ENCODE results near the gene PDXK. TPM values are rescaled to one million over a fixed set of nuclear protein-coding genes. Genes with fewer than 3 reads are reported as not detected.
"Not testable (repeated sequence)": the region's sequence is repeated elsewhere in the genome, so short reads cannot be mapped to it uniquely, and the experiment has no call there.

The PDXK gene
- total RNA-seq, result 31.6 TPM
- 10 to 100 TPM; 20.9 to 29.5 (median 21.4) TPM for polyA plus RNA-seq (ENCODE audit: insufficient read depth in 1 of 8, insufficient read length in 8 of 8, low replicate concordance in 1 of 8)
- long read RNA-seq, donor 1, full-length matches to known transcripts, result 4 of 9 reads
- long read RNA-seq, donor 1, partial matches to known transcripts, result 5 of 9 reads
- long read RNA-seq, donor 1, other reads (novel, unspliced or antisense), result 0 of 9 reads
- long read RNA-seq, donor 2, result 0 reads
- long read RNA-seq, donor 3, full-length matches to known transcripts, result 7 of 203 reads
- long read RNA-seq, donor 3, partial matches to known transcripts, result 191 of 203 reads
- long read RNA-seq, donor 3, other reads (novel, unspliced or antisense), result 5 of 203 reads
- long read RNA-seq, donor 4, full-length matches to known transcripts, result 6 of 6 reads
- long read RNA-seq, donor 4, partial matches to known transcripts, result 0 of 6 reads
- long read RNA-seq, donor 4, other reads (novel, unspliced or antisense), result 0 of 6 reads
- long read RNA-seq, donor 5, full-length matches to known transcripts, result 11 of 20 reads
- long read RNA-seq, donor 5, partial matches to known transcripts, result 9 of 20 reads
- long read RNA-seq, donor 5, other reads (novel, unspliced or antisense), result 0 of 20 reads
- long read RNA-seq, donor 6, full-length matches to known transcripts, result 13 of 19 reads
- long read RNA-seq, donor 6, partial matches to known transcripts, result 6 of 19 reads
- long read RNA-seq, donor 6, other reads (novel, unspliced or antisense), result 0 of 19 reads
- long read RNA-seq, donor 7, full-length matches to known transcripts, result 7 of 7 reads
- long read RNA-seq, donor 7, partial matches to known transcripts, result 0 of 7 reads
- long read RNA-seq, donor 7, other reads (novel, unspliced or antisense), result 0 of 7 reads
- long read RNA-seq, donor 8, full-length matches to known transcripts, result 5 of 5 reads
- long read RNA-seq, donor 8, partial matches to known transcripts, result 0 of 5 reads
- long read RNA-seq, donor 8, other reads (novel, unspliced or antisense), result 0 of 5 reads
- long read RNA-seq, donor 9, full-length matches to known transcripts, result 2 of 2 reads
- long read RNA-seq, donor 9, partial matches to known transcripts, result 0 of 2 reads
- long read RNA-seq, donor 9, other reads (novel, unspliced or antisense), result 0 of 2 reads
- long read RNA-seq, donor 10, full-length matches to known transcripts, result 7 of 13 reads
- long read RNA-seq, donor 10, partial matches to known transcripts, result 6 of 13 reads
- long read RNA-seq, donor 10, other reads (novel, unspliced or antisense), result 0 of 13 reads
- long read RNA-seq, donor 11, full-length matches to known transcripts, result 5 of 10 reads
- long read RNA-seq, donor 11, partial matches to known transcripts, result 5 of 10 reads
- long read RNA-seq, donor 11, other reads (novel, unspliced or antisense), result 0 of 10 reads

- Histone ChIP-seq H3K4me1 (ENCODE audit: control insufficient read depth, insufficient read depth, low read length) (peaks cover 24% of the 10 kb centered on the region), H3K27ac (ENCODE audit: low read length) (no peak within 1 kb of the TSS)
- peak; percentile 95 for DNase-seq
These were observed at the start of gene PDXK for GRCh38 chr21:43718872-43719747. Gene PDXK (plus strand): TSS chr21:43719129. CDS start chr21:43719295, 166 bp downstream.

GRCh38 chr21:43669828-43670605, 48.9 kb upstream of the PDXK start:
- DNase-seq, result no peak
- Histone ChIP-seq H3K4me3 (ENCODE audit: low read length) (no peak overlapping the region), H3K36me3 (ENCODE audit: control insufficient read depth, insufficient read depth, low read length) (peaks cover 42% of the 10 kb centered on the region), H3K4me1 (ENCODE audit: control insufficient read depth, insufficient read depth, low read length) (no peaks in the 10 kb centered on the region), H3K27me3 (ENCODE audit: control insufficient read depth, insufficient read depth, low read length) (no peaks in the 10 kb centered on the region), H3K27ac (ENCODE audit: low read length) (no peak overlapping the region), H3K9me3 (replicated peaks; ENCODE audit: control insufficient read depth, low read depth, low read length) (peaks cover 4% of the 10 kb centered on the region)
- WGBS (ENCODE audit: insufficient coverage), result 91% methylated on average over 11 of the region's 20 CpGs

More at GRCh38 chr21:43718872-43719747, at the start of gene PDXK:
- WGBS (ENCODE audit: insufficient coverage), result under 1% methylated on average over 113 of the region's 117 CpGs
- no peaks in the 10 kb centered on the region for H3K9me3 ChIP-seq (replicated peaks; ENCODE audit: control insufficient read depth, low read depth, low read length)
- peak within 1 kb of the TSS; percentile 76 for H3K4me3 ChIP-seq (ENCODE audit: low read length)
- peaks cover 6% of the 10 kb centered on the region for H3K27me3 ChIP-seq (ENCODE audit: control insufficient read depth, insufficient read depth, low read length)
- peaks cover 8% of the 10 kb centered on the region for H3K36me3 ChIP-seq (ENCODE audit: control insufficient read depth, insufficient read depth, low read length)

DNA sequence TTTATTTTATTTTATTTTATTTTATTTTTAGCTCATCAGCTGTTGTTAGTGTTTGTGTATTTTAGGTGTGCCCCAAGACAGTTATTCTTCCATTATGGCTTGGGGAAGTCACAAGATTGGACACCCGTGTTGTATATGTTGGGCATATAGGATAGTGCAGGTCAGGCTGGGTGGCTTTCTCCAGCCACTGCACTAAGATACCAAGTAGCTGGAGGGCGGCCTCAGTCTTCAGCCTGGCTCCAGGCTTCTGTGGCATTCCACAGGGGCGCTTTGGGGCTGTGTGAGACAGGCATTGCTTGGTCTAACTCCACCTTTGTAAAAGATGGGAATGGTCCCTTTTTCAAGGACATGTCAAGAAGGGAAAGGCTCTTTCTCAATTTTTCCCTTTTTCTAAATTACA, 43.1 kb upstream of the PDXK start:
- Histone ChIP-seq H3K4me1 (ENCODE audit: control insufficient read depth, insufficient read depth, low read length) (no peaks in the 10 kb centered on the region), H3K36me3 (ENCODE audit: control insufficient read depth, insufficient read depth, low read length) (peaks cover 56% of the 10 kb centered on the region), H3K27me3 (ENCODE audit: control insufficient read depth, insufficient read depth, low read length) (no peaks in the 10 kb centered on the region), H3K9me3 (replicated peaks; ENCODE audit: control insufficient read depth, low read depth, low read length) (no peaks in the 10 kb centered on the region), H3K27ac (ENCODE audit: low read length) (no peak overlapping the region), H3K4me3 (ENCODE audit: low read length) (no peak overlapping the region)
- WGBS (ENCODE audit: insufficient coverage), result 100% methylated on average over 2 of the region's 3 CpGs
- DNase-seq, result no peak

DNA sequence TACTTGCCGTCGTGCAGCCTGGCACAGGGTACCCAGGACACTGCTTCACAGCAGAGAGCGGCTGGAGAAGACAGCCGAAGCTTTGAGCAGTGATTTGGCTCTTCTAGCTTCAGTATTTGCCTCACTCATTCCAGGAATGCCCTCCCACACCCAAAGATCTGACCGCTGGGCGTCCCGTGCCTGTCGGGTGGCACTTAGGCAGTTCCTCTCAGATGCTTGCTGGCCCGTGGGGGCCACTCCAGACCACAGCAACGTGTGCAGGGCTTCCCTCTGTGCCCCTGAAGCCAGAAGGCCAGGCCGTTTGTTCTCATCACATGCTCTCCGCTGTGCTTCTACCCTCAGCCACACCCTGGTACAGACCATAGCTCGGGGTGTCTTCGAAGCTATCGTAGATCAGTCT, 42.5 kb upstream of the PDXK start:
- DNase-seq, result no peak
- H3K9me3 ChIP-seq (replicated peaks; ENCODE audit: control insufficient read depth, low read depth, low read length), result no peaks in the 10 kb centered on the region
- no peak overlapping the region for H3K4me3 ChIP-seq (ENCODE audit: low read length)

DNA sequence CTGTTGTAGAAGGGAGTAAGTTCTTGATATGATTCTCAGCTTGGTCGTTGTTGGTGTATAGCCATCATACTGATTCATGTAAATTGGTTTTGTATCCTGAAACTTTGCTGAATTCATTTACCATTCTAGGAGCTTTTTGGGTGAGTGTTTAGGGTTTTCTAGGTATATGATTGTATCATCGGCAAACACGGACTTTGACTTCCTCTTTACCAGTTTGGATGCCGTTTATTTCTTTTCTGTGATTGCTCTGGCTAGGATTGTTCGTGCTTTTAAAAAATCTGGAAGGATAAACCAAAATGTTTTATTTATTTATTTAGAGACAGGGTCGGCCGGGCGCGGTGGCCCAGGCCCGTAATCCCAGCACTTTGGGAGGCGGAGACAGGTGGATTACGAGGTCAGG, 39.0 kb upstream of the PDXK start:
- no peaks in the 10 kb centered on the region for H3K4me1 ChIP-seq (ENCODE audit: control insufficient read depth, insufficient read depth, low read length)
- no peaks in the 10 kb centered on the region for H3K9me3 ChIP-seq (replicated peaks; ENCODE audit: control insufficient read depth, low read depth, low read length)
- H3K4me3 ChIP-seq (ENCODE audit: low read length), result no peak overlapping the region
- no peaks in the 10 kb centered on the region for H3K27me3 ChIP-seq (ENCODE audit: control insufficient read depth, insufficient read depth, low read length)
- no peak overlapping the region for H3K27ac ChIP-seq (ENCODE audit: low read length)
- DNase-seq, result no peak
- 93% methylated on average over 3 of the region's 12 CpGs for WGBS (ENCODE audit: insufficient coverage)
- H3K36me3 ChIP-seq (ENCODE audit: control insufficient read depth, insufficient read depth, low read length), result peaks cover 56% of the 10 kb centered on the region

More for the DNA sequence above, 42.5 kb upstream of the PDXK start:
- no peaks in the 10 kb centered on the region for H3K27me3 ChIP-seq (ENCODE audit: control insufficient read depth, insufficient read depth, low read length)
- H3K36me3 ChIP-seq (ENCODE audit: control insufficient read depth, insufficient read depth, low read length), result peaks cover 55% of the 10 kb centered on the region
- H3K27ac ChIP-seq (ENCODE audit: low read length), result no peak overlapping the region
- H3K4me1 ChIP-seq (ENCODE audit: control insufficient read depth, insufficient read depth, low read length), result no peaks in the 10 kb centered on the region
- 95% methylated on average over 12 of the region's 15 CpGs for WGBS (ENCODE audit: insufficient coverage)

DNA sequence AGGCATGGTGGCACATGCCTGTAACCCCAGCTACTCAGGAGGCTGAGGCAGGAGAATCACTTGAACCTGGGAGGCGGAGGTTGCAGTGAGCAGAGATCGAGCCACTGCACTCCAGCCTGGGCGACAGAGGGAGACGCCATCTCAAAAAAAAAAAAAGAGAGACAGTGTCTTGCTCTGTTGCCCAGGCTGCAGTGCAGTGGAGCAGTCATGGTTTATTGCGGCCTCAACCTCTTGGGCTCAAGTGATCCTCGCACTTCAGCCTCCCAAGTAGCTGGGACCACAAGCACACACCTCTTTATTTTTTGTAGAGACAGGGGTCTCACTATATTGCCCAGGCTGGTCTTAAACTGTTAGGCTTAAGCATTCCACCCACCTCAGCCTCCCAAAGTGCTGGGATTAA, 38.5 kb upstream of the PDXK start:
- H3K27me3 ChIP-seq (ENCODE audit: control insufficient read depth, insufficient read depth, low read length); H3K4me3 ChIP-seq (ENCODE audit: low read length); DNase-seq; H3K9me3 ChIP-seq (replicated peaks; ENCODE audit: control insufficient read depth, low read depth, low read length); H3K4me1 ChIP-seq (ENCODE audit: control insufficient read depth, insufficient read depth, low read length); H3K27ac ChIP-seq (ENCODE audit: low read length): not testable (repeated sequence)
- H3K36me3 ChIP-seq (ENCODE audit: control insufficient read depth, insufficient read depth, low read length), result peaks cover 58% of the 10 kb centered on the region
- WGBS (ENCODE audit: insufficient coverage), result no CpG with 5 or more reads among the region's 6 CpGs

- no peaks in the 10 kb centered on the region for H3K4me1 ChIP-seq (ENCODE audit: control insufficient read depth, insufficient read depth, low read length)
- WGBS (ENCODE audit: insufficient coverage), result 94% methylated on average over 5 of the region's 6 CpGs
- DNase-seq, result no peak
- H3K27ac ChIP-seq (ENCODE audit: low read length), result no peak overlapping the region
- H3K27me3 ChIP-seq (ENCODE audit: control insufficient read depth, insufficient read depth, low read length), result no peaks in the 10 kb centered on the region
- peaks cover 62% of the 10 kb centered on the region for H3K36me3 ChIP-seq (ENCODE audit: control insufficient read depth, insufficient read depth, low read length)
- H3K4me3 ChIP-seq (ENCODE audit: low read length), result no peak overlapping the region
- H3K9me3 ChIP-seq (replicated peaks; ENCODE audit: control insufficient read depth, low read depth, low read length), result no peaks in the 10 kb centered on the region
These were observed 37.3 kb upstream of the PDXK start for GRCh38 chr21:43681650-43682049.

DNA sequence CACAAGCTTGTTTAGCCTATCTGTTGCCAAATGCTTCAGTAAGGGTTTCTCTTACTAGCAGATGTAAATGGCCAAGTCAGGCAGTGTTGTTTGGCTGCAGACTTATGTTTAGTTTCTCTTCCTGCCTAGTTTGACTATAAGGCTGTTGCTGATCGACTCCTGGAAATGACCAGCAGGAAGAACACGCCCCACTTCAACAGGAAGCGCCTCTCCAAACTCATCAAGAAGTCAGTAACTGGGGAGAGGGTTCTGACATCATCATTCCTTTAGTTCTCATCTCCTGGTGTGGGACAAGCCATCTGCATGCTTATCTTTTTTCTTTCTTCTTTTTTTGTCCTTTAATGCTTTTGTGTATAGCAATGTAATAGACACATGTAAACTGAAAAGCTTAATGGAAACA, 34.5 kb upstream of the PDXK start:
- Histone ChIP-seq H3K27ac (ENCODE audit: low read length) (peak overlapping the region; percentile 47), H3K4me3 (ENCODE audit: low read length) (no peak overlapping the region), H3K4me1 (ENCODE audit: control insufficient read depth, insufficient read depth, low read length) (peaks cover 5% of the 10 kb centered on the region), H3K9me3 (replicated peaks; ENCODE audit: control insufficient read depth, low read depth, low read length) (no peaks in the 10 kb centered on the region), H3K27me3 (ENCODE audit: control insufficient read depth, insufficient read depth, low read length) (no peaks in the 10 kb centered on the region), H3K36me3 (ENCODE audit: control insufficient read depth, insufficient read depth, low read length) (peaks cover 73% of the 10 kb centered on the region)
- no CpG with 5 or more reads among the region's 3 CpGs for WGBS (ENCODE audit: insufficient coverage)
- DNase-seq, result peak; percentile 50

All from muscle of leg (tissue), 16 donors.